ENCODE results near the gene ZSWIM3. TPM values are rescaled to one million over a fixed set of nuclear protein-coding genes. Genes with fewer than 3 reads are reported as not detected.

The ZSWIM3 gene
- total RNA-seq, 1 experiment from 2014 or later, result 1.4 TPM

GRCh38 chr20:45863543-45864470 lies 6.4 kb downstream of the ZSWIM3 start:
- intact Hi-C loops (cut with micrococcal nuclease), result no loop called here
- no peaks in the 10 kb centered on the region for H3K36me3 Mint-ChIP-seq (ENCODE audit: insufficient read depth, unreplicated experiment)
- DNase-seq (ENCODE audit: unreplicated experiment), result no peak
- TF ChIP-seq CTCF (IDR thresholded peaks at IDR 0.05; ENCODE audit: unreplicated experiment), result no peak
- POLR2A ChIA-PET, result interaction anchor here (0.8 to 6.5 kb wide), 5 partner anchors 14 to 71 kb away, joined by 3 to 27 read pairs (median 4); partner anchors contain the start of genes PCIF1 and ZSWIM1
- no peaks in the 10 kb centered on the region for H3K9me3 Mint-ChIP-seq (ENCODE audit: unreplicated experiment)
- BruUV-seq (replicated peaks), result no TSS peak
- CTCF ChIA-PET, result interaction anchor here (0.5 to 1.3 kb wide), 4 partner anchors 17 to 555 kb away, joined by 3 to 5 read pairs (median 3); no protein-coding TSS in a partner anchor
- no peaks in the 10 kb centered on the region for H3K27me3 Mint-ChIP-seq (ENCODE audit: insufficient read depth, unreplicated experiment)
- H3K4me3 Mint-ChIP-seq (ENCODE audit: unreplicated experiment), result no peak overlapping the region
- peaks cover 22% of the 10 kb centered on the region for H3K4me1 Mint-ChIP-seq (ENCODE audit: insufficient read depth, unreplicated experiment)
- H3K27ac Mint-ChIP-seq (ENCODE audit: low read depth, unreplicated experiment), result no peak overlapping the region

GRCh38 chr20:45866454-45866853 lies 9.0 kb downstream of the ZSWIM3 start:
- peaks cover 7% of the 10 kb centered on the region for H3K4me1 Mint-ChIP-seq (ENCODE audit: insufficient read depth, unreplicated experiment)
- no TSS peak for BruUV-seq (replicated peaks)
- H3K36me3 Mint-ChIP-seq (ENCODE audit: insufficient read depth, unreplicated experiment), result no peaks in the 10 kb centered on the region
- no peak overlapping the region for H3K4me3 Mint-ChIP-seq (ENCODE audit: unreplicated experiment)
- TF ChIP-seq CTCF (IDR thresholded peaks at IDR 0.05; ENCODE audit: unreplicated experiment), result no peak
- H3K9me3 Mint-ChIP-seq (ENCODE audit: unreplicated experiment), result no peaks in the 10 kb centered on the region
- no peaks in the 10 kb centered on the region for H3K27me3 Mint-ChIP-seq (ENCODE audit: insufficient read depth, unreplicated experiment)
- ChIA-PET CTCF (interaction anchor here (0.6 to 0.9 kb wide), 4 partner anchors 14 to 238 kb away, joined by 3 to 5 read pairs (median 4); no protein-coding TSS in a partner anchor), POLR2A (interaction anchor here (0.6 to 6.5 kb wide), 6 partner anchors 10 to 68 kb away, joined by 3 to 27 read pairs (median 5); partner anchors contain the start of genes ACOT8, PCIF1, ZSWIM1 and ZSWIM3)
- no peak for DNase-seq (ENCODE audit: unreplicated experiment)
- intact Hi-C loops (cut with micrococcal nuclease), result no loop called here
- no peak overlapping the region for H3K27ac Mint-ChIP-seq (ENCODE audit: low read depth, unreplicated experiment)

GRCh38 chr20:45867136-45867818 lies 9.9 kb downstream of the ZSWIM3 start:
- no TSS peak for BruUV-seq (replicated peaks)

More at GRCh38 chr20:45867136-45867818, 9.9 kb downstream of the ZSWIM3 start:
- Mint-ChIP-seq H3K4me3 (ENCODE audit: unreplicated experiment) (no peak overlapping the region), H3K27me3 (ENCODE audit: insufficient read depth, unreplicated experiment) (no peaks in the 10 kb centered on the region), H3K27ac (ENCODE audit: low read depth, unreplicated experiment) (no peak overlapping the region), H3K4me1 (ENCODE audit: insufficient read depth, unreplicated experiment) (peaks cover 6% of the 10 kb centered on the region), H3K9me3 (ENCODE audit: unreplicated experiment) (no peaks in the 10 kb centered on the region), H3K36me3 (ENCODE audit: insufficient read depth, unreplicated experiment) (peaks cover 3% of the 10 kb centered on the region)
- ChIA-PET POLR2A (interaction anchor here (0.6 to 6.5 kb wide), 9 partner anchors 9 to 75 kb away, joined by 3 to 27 read pairs (median 5); partner anchors contain the start of genes ACOT8, DNTTIP1, PCIF1 and ZSWIM1), CTCF (interaction anchor here (0.6 to 0.7 kb wide), 5 partner anchors 14 to 238 kb away, joined by 3 to 4 read pairs (median 3); partner anchors contain the start of genes WFDC10A and ZSWIM1)
- intact Hi-C loops (cut with micrococcal nuclease), result no loop called here
- no peak for DNase-seq (ENCODE audit: unreplicated experiment)
- no peak for TF ChIP-seq CTCF (IDR thresholded peaks at IDR 0.05; ENCODE audit: unreplicated experiment)
